GM12865 (cell line): ENCODE results near the gene ANXA2R.

Experiments
- DNase-seq: peaks from one replicate; pipeline ENCODE4 v3.0.0; 2010; ENCODE audit warnings: low read depth
- H3K4me3 ChIP-seq: 2 replicates; pipeline ENCODE4 v1.5.1; 2011; ENCODE audit warnings: mild to moderate bottlenecking, low read depth, low read length, control low read depth
- TF ChIP-seq, protein P1 (sequence below): IDR thresholded peaks from 2 replicates; pipeline ENCODE4 v1.5.1; 2011; ENCODE audit warnings: low read length, control low read depth, low read depth, inconsistent platforms; ENCODE audit not compliant: insufficient read depth; ENCODE audit errors: missing control alignments

Gene ANXA2R

DNA sequence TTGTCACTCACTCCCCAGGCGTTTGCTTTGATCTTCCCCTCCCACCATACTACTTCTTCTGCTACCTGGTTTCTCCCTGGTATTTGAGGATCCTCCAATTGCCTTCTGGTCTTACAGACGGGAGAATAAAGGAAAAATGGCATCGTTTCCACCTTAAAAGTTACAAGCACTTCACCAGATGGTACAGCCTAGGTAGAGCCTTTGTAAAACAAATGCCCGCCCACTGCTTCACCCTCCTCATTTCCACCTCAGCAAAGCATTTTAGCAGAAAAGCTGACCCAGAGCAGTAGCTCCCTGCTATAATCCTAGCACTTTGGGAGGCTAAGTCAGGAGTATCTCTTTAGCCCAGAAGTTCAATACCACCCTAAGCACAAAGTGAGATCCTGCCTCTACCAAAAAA is 5.1 kb upstream of the ANXA2R start:
- no peak for DNase-seq
- TF ChIP-seq, protein P1, sequence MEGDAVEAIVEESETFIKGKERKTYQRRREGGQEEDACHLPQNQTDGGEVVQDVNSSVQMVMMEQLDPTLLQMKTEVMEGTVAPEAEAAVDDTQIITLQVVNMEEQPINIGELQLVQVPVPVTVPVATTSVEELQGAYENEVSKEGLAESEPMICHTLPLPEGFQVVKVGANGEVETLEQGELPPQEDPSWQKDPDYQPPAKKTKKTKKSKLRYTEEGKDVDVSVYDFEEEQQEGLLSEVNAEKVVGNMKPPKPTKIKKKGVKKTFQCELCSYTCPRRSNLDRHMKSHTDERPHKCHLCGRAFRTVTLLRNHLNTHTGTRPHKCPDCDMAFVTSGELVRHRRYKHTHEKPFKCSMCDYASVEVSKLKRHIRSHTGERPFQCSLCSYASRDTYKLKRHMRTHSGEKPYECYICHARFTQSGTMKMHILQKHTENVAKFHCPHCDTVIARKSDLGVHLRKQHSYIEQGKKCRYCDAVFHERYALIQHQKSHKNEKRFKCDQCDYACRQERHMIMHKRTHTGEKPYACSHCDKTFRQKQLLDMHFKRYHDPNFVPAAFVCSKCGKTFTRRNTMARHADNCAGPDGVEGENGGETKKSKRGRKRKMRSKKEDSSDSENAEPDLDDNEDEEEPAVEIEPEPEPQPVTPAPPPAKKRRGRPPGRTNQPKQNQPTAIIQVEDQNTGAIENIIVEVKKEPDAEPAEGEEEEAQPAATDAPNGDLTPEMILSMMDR, result no peak
- no peak overlapping the region for H3K4me3 ChIP-seq

GRCh38 chr5:43044181-43044914 is 4.2 kb upstream of the ANXA2R start:
- no peak overlapping the region for H3K4me3 ChIP-seq
- TF ChIP-seq, protein P1, result no peak
- no peak for DNase-seq

DNA sequence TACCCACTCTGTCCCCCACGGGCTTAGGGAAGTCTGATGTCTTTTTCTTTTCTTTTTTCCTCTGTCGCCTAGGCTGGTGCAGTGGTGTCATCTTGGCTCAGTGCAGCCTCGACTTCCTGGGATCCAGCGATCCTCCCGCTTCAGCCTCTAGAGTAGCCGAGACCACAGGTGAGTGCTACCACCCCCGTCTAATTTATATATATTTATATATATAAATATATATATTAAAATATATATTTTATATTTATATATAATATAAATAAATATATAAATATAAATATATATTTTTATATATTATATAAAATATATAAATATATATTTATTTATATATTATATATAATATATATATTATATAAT is 3.3 kb upstream of the ANXA2R start:
- DNase-seq, result no peak
- TF ChIP-seq, protein P1, result no peak
- H3K4me3 ChIP-seq, result peak overlapping the region; percentile 66

DNA sequence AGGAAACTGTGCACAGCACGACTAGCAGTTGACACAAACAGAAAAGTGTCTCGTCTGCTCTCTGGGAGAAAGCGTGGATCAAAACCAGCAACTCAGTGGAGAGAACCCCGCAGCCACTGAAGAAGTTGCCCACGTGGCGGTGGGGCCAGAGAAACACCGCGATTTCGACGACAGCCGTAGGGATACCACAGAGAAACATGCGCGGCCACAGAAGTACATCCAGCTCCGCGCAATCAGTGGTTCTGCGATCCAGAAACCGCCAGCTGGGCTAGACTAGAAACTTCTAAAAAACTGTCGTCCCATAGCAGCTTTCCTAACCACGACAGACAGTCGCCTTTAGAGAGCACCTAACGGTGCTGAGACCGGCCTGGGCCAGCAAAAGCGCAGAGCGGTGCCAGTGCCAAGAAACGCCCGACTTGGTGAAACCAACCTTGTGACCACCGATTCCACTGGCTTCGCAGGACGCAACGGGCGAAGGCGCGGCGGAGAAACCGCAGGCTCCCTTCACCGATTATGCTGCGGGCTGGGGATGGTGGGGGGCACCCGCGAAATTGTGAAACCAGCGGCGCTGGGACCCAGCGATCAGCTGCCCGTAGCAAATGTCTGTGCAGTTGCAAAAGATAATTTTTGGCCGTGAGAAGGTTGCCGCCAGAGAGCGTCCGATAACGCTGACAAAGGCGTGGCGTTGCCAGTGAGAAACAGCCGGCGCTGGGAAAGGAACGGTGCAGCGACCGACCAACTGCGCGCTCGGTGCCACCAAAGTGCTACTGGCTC is 2.7 kb upstream of the ANXA2R start:
- DNase-seq, result peak; percentile 89
- TF ChIP-seq, protein P1, result peak; percentile 31
- peak overlapping the region; percentile 66 for H3K4me3 ChIP-seq

DNA sequence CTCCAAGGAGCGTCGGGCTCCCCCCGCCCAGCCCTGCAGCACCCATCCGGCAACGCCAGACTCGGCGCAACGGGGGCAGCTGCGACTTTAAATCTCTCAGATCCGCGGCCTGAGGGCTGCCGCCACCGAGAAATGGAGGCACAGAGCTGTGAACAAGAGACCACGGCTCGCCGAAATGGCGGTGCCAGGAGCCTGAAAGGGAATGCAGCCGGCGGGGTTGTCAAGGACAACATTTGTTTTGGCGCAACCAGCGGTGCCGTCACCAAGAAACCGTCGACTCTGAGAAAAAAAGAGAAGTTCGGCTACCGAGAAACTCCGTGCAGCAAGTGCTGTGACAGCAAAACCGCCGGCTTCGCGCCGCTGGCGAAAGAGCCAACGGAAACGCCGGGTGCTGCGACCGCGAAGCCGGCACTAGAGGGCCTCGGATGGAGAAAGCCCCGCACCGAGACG is 2.1 kb upstream of the ANXA2R start:
- peak; percentile 93 for DNase-seq
- peak overlapping the region; percentile 66 for H3K4me3 ChIP-seq
- TF ChIP-seq, protein P1, result peak; percentile 6

- TF ChIP-seq, protein P1, result no peak
- H3K4me3 ChIP-seq, result peak overlapping the region; percentile 66
- peak; percentile 81 for DNase-seq
Observed at GRCh38 chr5:43041669-43042175, 1.6 kb upstream of the ANXA2R start.
